K562 (cell line): ENCODE measurements around the gene GLG1.

Experiments used
- ARID4B ChIP-seq: sonication (generic); formaldehyde crosslinking; IDR thresholded peaks from 2 replicates; pipeline ENCODE4 v1.8.0; 2022; ENCODE audit warnings: mild to moderate bottlenecking, missing genetic modification reagents
- BRCA1 ChIP-seq, 2 experiments: fragments of 450-650 bp in 1 of 2; sonication (generic) in 1 of 2; formaldehyde crosslinking in 1 of 2; IDR thresholded peaks; 2 replicates each; pipeline versions ENCODE4 v1.5.0 to v1.6.1; 2017 to 2020; ENCODE audit warnings: mild to moderate bottlenecking in 1 of 2, missing genetic modification reagents in 1 of 2
- EP300 ChIP-seq: IDR thresholded peaks from 2 replicates; pipeline ENCODE4 v1.6.1; 2012; ENCODE audit warnings: low read length, improper control_type of control experiment
- HDAC6 ChIP-seq: IDR thresholded peaks from 2 replicates; pipeline ENCODE4 v1.6.1; 2012; ENCODE audit warnings: low read depth, mild to moderate bottlenecking, control low read depth, inconsistent platforms, low read length, moderate library complexity
- KLF16 ChIP-seq: IDR thresholded peaks from 2 replicates; pipeline ENCODE4 v1.6.1; 2016; ENCODE audit warnings: antibody characterized with exemption
- PHTF2 ChIP-seq: fragments of 250-450 bp; sonication (Bioruptor Pico); IDR thresholded peaks from 2 replicates; pipeline ENCODE4 v1.5.0; 2021; ENCODE audit warnings: mild to moderate bottlenecking
- SMAD3 ChIP-seq: fragments of 450-650 bp; formaldehyde crosslinking; conservative IDR thresholded peaks from 2 replicates; pipeline ENCODE4 v1.4.0; 2020; ENCODE audit warnings: mild to moderate bottlenecking
- SRSF1 ChIP-seq: fragments of 200-400 bp; formaldehyde crosslinking; IDR thresholded peaks from 2 replicates; pipeline ENCODE4 v1.6.1; 2017; ENCODE audit warnings: mild to moderate bottlenecking, low read depth, low read length, moderate library complexity
- TAF15 ChIP-seq: fragments of 200-400 bp; formaldehyde crosslinking; IDR thresholded peaks from 2 replicates; pipeline ENCODE4 v1.6.1; 2017; ENCODE audit warnings: mild to moderate bottlenecking, low read depth, low read length, moderate library complexity
- YY1 ChIP-seq, 3 experiments: IDR thresholded peaks; 2 replicates each; pipeline ENCODE4 v1.6.1; 2011; ENCODE audit warnings: low read length in 2 of 3, mild to moderate bottlenecking in 2 of 3, moderate library complexity in 2 of 3, borderline replicate concordance in 1 of 3, control low read depth in 1 of 3, low read depth in 1 of 3; ENCODE audit not compliant: insufficient read depth in 3 of 3, insufficient replicate concordance in 2 of 3, control insufficient read depth in 1 of 3, insufficient read length in 1 of 3; ENCODE audit errors: extremely low read depth in 1 of 3
- ZBTB33 ChIP-seq: sonication (generic); formaldehyde crosslinking; IDR thresholded peaks from 2 replicates; pipeline ENCODE4 v1.8.1; 2023; ENCODE audit warnings: mild to moderate bottlenecking, missing genetic modification reagents
- ZNF133 ChIP-seq: fragments of 250-450 bp; sonication (Bioruptor Pico); IDR thresholded peaks from 2 replicates; pipeline ENCODE4 v1.4.0; 2020; ENCODE audit warnings: mild to moderate bottlenecking
- ZNF280B ChIP-seq: fragments of 250-450 bp; sonication (Bioruptor Pico); IDR thresholded peaks from 2 replicates; pipeline ENCODE4 v1.5.1; 2021; ENCODE audit warnings: mild to moderate bottlenecking

- TF ChIP-seq EP300 (no peak), ZBTB33 (CRISPR knock-in tag) (no peak), KLF16 (no peak), SMAD3 (CRISPR knock-in tag) (no peak), HDAC6 (no peak), ARID4B (CRISPR knock-in tag) (no peak), PHTF2 (CRISPR knock-in tag) (no peak), BRCA1 (IDR thresholded peaks at IDR 0.05) (no peak), BRCA1 (CRISPR knock-in tag; IDR thresholded peaks at IDR 0.05) (no peak), ZNF280B (CRISPR knock-in tag) (no peak), YY1 (IDR thresholded peaks at IDR 0.05; ENCODE audit: borderline replicate concordance in 1 of 3, control insufficient read depth in 1 of 3, extremely low read depth in 1 of 3, insufficient read depth in 3 of 3, insufficient read length in 1 of 3, insufficient replicate concordance in 2 of 3, low read depth in 1 of 3, low read length in 2 of 3) (no peak), SRSF1 (no peak), ZNF133 (CRISPR knock-in tag) (no peak), TAF15 (no peak)
These were observed 28.1 kb downstream of the GLG1 start for GRCh38 chr16:74578838-74579237.
